ENCODE measurements around the gene PSME4. TPM values are rescaled to one million over a fixed set of nuclear protein-coding genes. Genes with fewer than 3 reads are reported as not detected.

PSME4 gene
- total and polyA plus RNA-seq, 10 of the 15 experiments (the other 5 are each of a cell fraction or from before 2014, with no cell fraction given) = 11.1 to 56.2 (median 32.1) TPM

GRCh38 chr2:53945538-53945937 lies 25.3 kb downstream of the PSME4 start (continued):
- TF ChIP-seq, protein P1, sequence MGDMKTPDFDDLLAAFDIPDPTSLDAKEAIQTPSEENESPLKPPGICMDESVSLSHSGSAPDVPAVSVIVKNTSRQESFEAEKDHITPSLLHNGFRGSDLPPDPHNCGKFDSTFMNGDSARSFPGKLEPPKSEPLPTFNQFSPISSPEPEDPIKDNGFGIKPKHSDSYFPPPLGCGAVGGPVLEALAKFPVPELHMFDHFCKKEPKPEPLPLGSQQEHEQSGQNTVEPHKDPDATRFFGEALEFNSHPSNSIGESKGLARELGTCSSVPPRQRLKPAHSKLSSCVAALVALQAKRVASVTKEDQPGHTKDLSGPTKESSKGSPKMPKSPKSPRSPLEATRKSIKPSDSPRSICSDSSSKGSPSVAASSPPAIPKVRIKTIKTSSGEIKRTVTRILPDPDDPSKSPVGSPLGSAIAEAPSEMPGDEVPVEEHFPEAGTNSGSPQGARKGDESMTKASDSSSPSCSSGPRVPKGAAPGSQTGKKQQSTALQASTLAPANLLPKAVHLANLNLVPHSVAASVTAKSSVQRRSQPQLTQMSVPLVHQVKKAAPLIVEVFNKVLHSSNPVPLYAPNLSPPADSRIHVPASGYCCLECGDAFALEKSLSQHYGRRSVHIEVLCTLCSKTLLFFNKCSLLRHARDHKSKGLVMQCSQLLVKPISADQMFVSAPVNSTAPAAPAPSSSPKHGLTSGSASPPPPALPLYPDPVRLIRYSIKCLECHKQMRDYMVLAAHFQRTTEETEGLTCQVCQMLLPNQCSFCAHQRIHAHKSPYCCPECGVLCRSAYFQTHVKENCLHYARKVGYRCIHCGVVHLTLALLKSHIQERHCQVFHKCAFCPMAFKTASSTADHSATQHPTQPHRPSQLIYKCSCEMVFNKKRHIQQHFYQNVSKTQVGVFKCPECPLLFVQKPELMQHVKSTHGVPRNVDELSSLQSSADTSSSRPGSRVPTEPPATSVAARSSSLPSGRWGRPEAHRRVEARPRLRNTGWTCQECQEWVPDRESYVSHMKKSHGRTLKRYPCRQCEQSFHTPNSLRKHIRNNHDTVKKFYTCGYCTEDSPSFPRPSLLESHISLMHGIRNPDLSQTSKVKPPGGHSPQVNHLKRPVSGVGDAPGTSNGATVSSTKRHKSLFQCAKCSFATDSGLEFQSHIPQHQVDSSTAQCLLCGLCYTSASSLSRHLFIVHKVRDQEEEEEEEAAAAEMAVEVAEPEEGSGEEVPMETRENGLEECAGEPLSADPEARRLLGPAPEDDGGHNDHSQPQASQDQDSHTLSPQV (IDR thresholded peaks at IDR 0.05) = no peak
- TF ChIP-seq IRF4 (IDR thresholded peaks at IDR 0.05; ENCODE audit: low read depth, low read length) (no peak), JUNB (IDR thresholded peaks at IDR 0.05) (no peak), SPI1 (IDR thresholded peaks at IDR 0.05; ENCODE audit: borderline replicate concordance, insufficient read depth, low read depth, low read length) (no peak), RAD51 (IDR thresholded peaks at IDR 0.05) (peak; percentile 52; the same call in 1 of the 2 replicates), CBFB (IDR thresholded peaks at IDR 0.05; ENCODE audit: low read depth) (no peak), SUZ12 (IDR thresholded peaks at IDR 0.05; ENCODE audit: unreplicated experiment) (no peak), NFIC (IDR thresholded peaks at IDR 0.05; ENCODE audit: low read depth, low read length) (0 out of 2 replicates have a peak, but pooled peaks have one; percentile 17), TARDBP (IDR thresholded peaks at IDR 0.05; ENCODE audit: borderline replicate concordance) (no peak), RCOR1 (conservative IDR thresholded peaks at IDR 0.05; ENCODE audit: low read depth, low read length) (no peak), YBX1 (IDR thresholded peaks at IDR 0.05) (no peak), SREBF2 (IDR thresholded peaks at IDR 0.05; ENCODE audit: low read length) (no peak), PKNOX1 (IDR thresholded peaks at IDR 0.05) (peak; percentile 39; the same call in 1 of the 2 replicates), CBX3 (IDR thresholded peaks at IDR 0.05; ENCODE audit: borderline replicate concordance, low read depth) (no peak)
- TF ChIP-seq, protein P2, sequence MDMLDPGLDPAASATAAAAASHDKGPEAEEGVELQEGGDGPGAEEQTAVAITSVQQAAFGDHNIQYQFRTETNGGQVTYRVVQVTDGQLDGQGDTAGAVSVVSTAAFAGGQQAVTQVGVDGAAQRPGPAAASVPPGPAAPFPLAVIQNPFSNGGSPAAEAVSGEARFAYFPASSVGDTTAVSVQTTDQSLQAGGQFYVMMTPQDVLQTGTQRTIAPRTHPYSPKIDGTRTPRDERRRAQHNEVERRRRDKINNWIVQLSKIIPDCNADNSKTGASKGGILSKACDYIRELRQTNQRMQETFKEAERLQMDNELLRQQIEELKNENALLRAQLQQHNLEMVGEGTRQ (IDR thresholded peaks at IDR 0.05; ENCODE audit: borderline replicate concordance, low read depth, low read length) = no peak
- TF ChIP-seq, protein P3, sequence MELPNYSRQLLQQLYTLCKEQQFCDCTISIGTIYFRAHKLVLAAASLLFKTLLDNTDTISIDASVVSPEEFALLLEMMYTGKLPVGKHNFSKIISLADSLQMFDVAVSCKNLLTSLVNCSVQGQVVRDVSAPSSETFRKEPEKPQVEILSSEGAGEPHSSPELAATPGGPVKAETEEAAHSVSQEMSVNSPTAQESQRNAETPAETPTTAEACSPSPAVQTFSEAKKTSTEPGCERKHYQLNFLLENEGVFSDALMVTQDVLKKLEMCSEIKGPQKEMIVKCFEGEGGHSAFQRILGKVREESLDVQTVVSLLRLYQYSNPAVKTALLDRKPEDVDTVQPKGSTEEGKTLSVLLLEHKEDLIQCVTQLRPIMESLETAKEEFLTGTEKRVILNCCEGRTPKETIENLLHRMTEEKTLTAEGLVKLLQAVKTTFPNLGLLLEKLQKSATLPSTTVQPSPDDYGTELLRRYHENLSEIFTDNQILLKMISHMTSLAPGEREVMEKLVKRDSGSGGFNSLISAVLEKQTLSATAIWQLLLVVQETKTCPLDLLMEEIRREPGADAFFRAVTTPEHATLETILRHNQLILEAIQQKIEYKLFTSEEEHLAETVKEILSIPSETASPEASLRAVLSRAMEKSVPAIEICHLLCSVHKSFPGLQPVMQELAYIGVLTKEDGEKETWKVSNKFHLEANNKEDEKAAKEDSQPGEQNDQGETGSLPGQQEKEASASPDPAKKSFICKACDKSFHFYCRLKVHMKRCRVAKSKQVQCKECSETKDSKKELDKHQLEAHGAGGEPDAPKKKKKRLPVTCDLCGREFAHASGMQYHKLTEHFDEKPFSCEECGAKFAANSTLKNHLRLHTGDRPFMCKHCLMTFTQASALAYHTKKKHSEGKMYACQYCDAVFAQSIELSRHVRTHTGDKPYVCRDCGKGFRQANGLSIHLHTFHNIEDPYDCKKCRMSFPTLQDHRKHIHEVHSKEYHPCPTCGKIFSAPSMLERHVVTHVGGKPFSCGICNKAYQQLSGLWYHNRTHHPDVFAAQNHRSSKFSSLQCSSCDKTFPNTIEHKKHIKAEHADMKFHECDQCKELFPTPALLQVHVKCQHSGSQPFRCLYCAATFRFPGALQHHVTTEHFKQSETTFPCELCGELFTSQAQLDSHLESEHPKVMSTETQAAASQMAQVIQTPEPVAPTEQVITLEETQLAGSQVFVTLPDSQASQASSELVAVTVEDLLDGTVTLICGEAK (IDR thresholded peaks at IDR 0.05; ENCODE audit: borderline replicate concordance) = no peak

Measured in GM12878 (cell line).